PC-9 (cell line): ENCODE results near the gene BMAL1.

ENCODE experiments used
- CTCF ChIP-seq: fragments of 200-600 bp; sonication (generic); conservative IDR thresholded peaks from 2 replicates; pipeline ENCODE4 v1.6.1; 2017; ENCODE audit warnings: mixed run types, antibody characterized with exemption, mild to moderate bottlenecking, moderate library complexity
- EZH2 ChIP-seq: fragments of 200-600 bp; sonication (generic); IDR thresholded peaks from 2 replicates; pipeline ENCODE4 v1.8.0; 2017; ENCODE audit warnings: antibody characterized with exemption, low read depth

DNA sequence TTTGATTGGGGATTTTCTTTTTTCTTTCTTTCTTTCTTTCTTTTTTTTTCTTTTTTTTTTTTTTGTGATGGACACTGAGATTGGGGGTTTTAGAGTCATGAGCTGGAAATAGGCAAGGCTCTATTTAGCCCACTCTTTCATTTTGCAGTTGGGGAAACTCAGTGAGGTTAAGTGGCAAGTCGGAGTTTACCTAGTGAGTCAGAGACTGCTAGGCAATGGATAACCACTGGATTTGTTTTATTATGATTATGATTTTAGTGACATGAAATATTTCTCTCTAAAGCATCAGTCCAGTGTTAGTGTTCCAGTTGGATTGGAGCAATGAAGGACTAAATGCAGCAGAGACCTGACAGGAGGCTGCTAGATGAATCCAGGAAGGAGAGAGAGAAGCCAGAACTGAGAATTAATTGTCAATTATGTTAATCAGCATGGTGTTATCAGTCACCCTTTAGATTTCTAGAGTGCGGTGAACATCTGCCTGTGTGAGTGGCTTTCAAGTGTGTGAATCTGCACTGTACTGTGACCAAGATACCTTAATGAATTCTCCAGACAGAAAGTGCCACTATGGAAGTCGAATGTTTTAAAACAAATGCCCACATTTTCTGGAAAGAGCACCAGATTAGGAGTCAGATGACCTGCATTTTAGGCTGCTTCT is 10.9 kb downstream of the BMAL1 start:
- TF ChIP-seq CTCF (no peak), EZH2 (no peak)
